Heart left ventricle (tissue), 16 donors: ENCODE results near the gene DPM2. TPM values are rescaled to one million over a fixed set of nuclear protein-coding genes. Genes with fewer than 3 reads are reported as not detected.

Experiments used
- ATAC-seq, 4 donors: fragments of 200-7000 bp; cut with Tn5 transposase; one replicate each; pipeline ENCODE4 v1.9.1; 2020 to 2022; ENCODE audit warnings: moderate library complexity in 4 of 4, mild to moderate bottlenecking in 3 of 4, moderate number of reproducible peaks in 1 of 4
- DNase-seq, 5 donors: peaks; one replicate each; pipeline ENCODE4 v3.0.0-alpha.2; 2020
- H3K27ac ChIP-seq, 12 donors: fragments of 200-600 bp; sonication (generic) in 4 of 12; one replicate each; pipeline versions ENCODE4 v1.5.0 to v1.8.0; 2016 to 2022; ENCODE audit warnings: mild to moderate bottlenecking in 2 of 12
- H3K27me3 ChIP-seq, 9 donors: fragments of 200-600 bp; sonication (generic) in 2 of 9; one replicate each; pipeline versions ENCODE4 v1.5.1 to v1.8.0; 2016 to 2022; ENCODE audit warnings: mild to moderate bottlenecking in 3 of 9
- H3K36me3 ChIP-seq, 9 donors: fragments of 200-600 bp; sonication (generic) in 2 of 9; one replicate each; pipeline versions ENCODE4 v1.5.0 to v1.8.0; 2018 to 2022; ENCODE audit warnings: mild to moderate bottlenecking in 2 of 9
- H3K4me1 ChIP-seq, 12 donors: fragments of 200-600 bp; sonication (generic) in 4 of 12; one replicate each; pipeline versions ENCODE4 v1.5.0 to v1.8.0; 2016 to 2022; ENCODE audit warnings: mild to moderate bottlenecking in 3 of 12
- H3K4me3 ChIP-seq, 12 donors: fragments of 200-600 bp; sonication (generic) in 4 of 12; one replicate each; pipeline versions ENCODE4 v1.5.0 to v1.8.0; 2017 to 2022; ENCODE audit warnings: mild to moderate bottlenecking in 9 of 12, moderate library complexity in 4 of 12
- H3K9me3 ChIP-seq, 12 donors: fragments of 200-600 bp; sonication (generic) in 4 of 12; one replicate each; pipeline versions ENCODE4 v1.5.0 to v1.8.0; 2016 to 2022; ENCODE audit warnings: mild to moderate bottlenecking in 1 of 12
- POLR2A ChIP-seq, 2 donors: fragments of 450-650 bp; IDR thresholded peaks; one replicate each; pipeline ENCODE4 v1.6.1; 2017; ENCODE audit warnings: antibody characterized with exemption in 2 of 2, mild to moderate bottlenecking in 2 of 2, moderate library complexity in 2 of 2
- WGBS, 4 donors: extraction: QIAGEN DNeasy Blood & Tissue Kit in 2 of 4; methylation state at CpG; one replicate each; pipeline versions ENCODE4 v1.1.5 to v1.1.7; 2013 to 2018; 5-methylcytosine and 5-hydroxymethylcytosine counted together
- intact Hi-C, 10 donors: fragments of 100-400 bp; cut with DNase I; formaldehyde crosslinking; loops; one replicate each; pipeline versions ENCODE4 v1.11.1 to v1.14.2; 2022
- polyA plus RNA-seq, 2 donors: library from polyadenylated mRNA; stranded (reverse); fragments of 200-250 nt; gene quantifications; one replicate each; pipeline ENCODE4 v1.2.3, GENCODE V29; 2013
- total RNA-seq, 9 donors: library from RNA; depleted of rRNA in 2 of 9; stranded (reverse); fragments of >200 nt in 2 of 9; fragmentation: NEBNext Ultra II Directional in 3 of 9; extraction: Animal tissue kit (Norgen Biotek cat#: 25700) in 3 of 9; gene quantifications; one replicate each; pipeline versions ENCODE4 v1.1.0 to v1.2.4, GENCODE V29; 2016 to 2023
- TF ChIP-seq, protein P1 (sequence below), 12 donors: fragments of 200-600 bp; sonication (generic) in 4 of 12; IDR thresholded peaks; one replicate each; pipeline versions ENCODE4 v1.5.0 to v1.8.0; 2018 to 2022; ENCODE audit warnings: antibody characterized with exemption in 12 of 12, mild to moderate bottlenecking in 5 of 12
- donor health status: ischemic (EF 13 %, LVEDD 7.1; RV severe dilation, severe dysfunction).
- donor health status: healthy with polysubstance abuse.
- donor health status: DM: no; HTN: yes; CAD: no.
- donor health status: DM: no; HTN: no; CAD: no.
- donor health status: ischemic (EF 25% LVEDD 6.9; RV normal size, moderate dysfunction).
- donor health status: ischemic (EF 25% LVEDD 5.7; RV mildly dilated, moderate dysfunction).
- donor health status: healthy.
- donor health status: DM: yes; HTN: yes; CAD: no.
- donor health status: ischemic (EF 35%, LVEDD 5.7; RV mildly dilated, moderate dysfunction).
- donor health status: nonischemic (EF 11% LVEDD 7.7; RV severe dilation, severe dysfunction).
- donor health status: DM: yes; HTN: yes; CAD: no.
- donor health status: PGD.
- donor health status: ischemic (EF 29% LVEDD 5.4; RV normal size, mild dysfunction).
- donor health status: nonischemic (EF 23%, LVEDD 6.1; RV moderate dilation, normal function).

Gene DPM2
- total and polyA plus RNA-seq, 11 donors = 7.2 to 31.7 (median 13.5) TPM

- H3K27me3 ChIP-seq = no peaks in the 10 kb centered on the region
- intact Hi-C loops = no loop called here
- TF ChIP-seq, protein P1, sequence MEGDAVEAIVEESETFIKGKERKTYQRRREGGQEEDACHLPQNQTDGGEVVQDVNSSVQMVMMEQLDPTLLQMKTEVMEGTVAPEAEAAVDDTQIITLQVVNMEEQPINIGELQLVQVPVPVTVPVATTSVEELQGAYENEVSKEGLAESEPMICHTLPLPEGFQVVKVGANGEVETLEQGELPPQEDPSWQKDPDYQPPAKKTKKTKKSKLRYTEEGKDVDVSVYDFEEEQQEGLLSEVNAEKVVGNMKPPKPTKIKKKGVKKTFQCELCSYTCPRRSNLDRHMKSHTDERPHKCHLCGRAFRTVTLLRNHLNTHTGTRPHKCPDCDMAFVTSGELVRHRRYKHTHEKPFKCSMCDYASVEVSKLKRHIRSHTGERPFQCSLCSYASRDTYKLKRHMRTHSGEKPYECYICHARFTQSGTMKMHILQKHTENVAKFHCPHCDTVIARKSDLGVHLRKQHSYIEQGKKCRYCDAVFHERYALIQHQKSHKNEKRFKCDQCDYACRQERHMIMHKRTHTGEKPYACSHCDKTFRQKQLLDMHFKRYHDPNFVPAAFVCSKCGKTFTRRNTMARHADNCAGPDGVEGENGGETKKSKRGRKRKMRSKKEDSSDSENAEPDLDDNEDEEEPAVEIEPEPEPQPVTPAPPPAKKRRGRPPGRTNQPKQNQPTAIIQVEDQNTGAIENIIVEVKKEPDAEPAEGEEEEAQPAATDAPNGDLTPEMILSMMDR (IDR thresholded peaks at IDR 0.05) = no peak
- no peak for TF ChIP-seq POLR2A (IDR thresholded peaks at IDR 0.05)
- WGBS, 4 donors = 87 to 91% (median 88%) methylated on average over 32 to 35 of the region's 35 CpGs
- H3K4me3 ChIP-seq = no peak overlapping the region
- ATAC-seq = no peak
- no peaks in the 10 kb centered on the region for H3K9me3 ChIP-seq
- H3K4me1 ChIP-seq = peaks cover 9 to 45% (median 34%) of the 10 kb centered on the region in 12 donors
- no peak overlapping the region for H3K27ac ChIP-seq
- peak in 1 of 5 donors; percentile 31 for DNase-seq
- peaks cover 0 to 51% (median 46%) of the 10 kb centered on the region in 9 donors for H3K36me3 ChIP-seq
Measured at GRCh38 chr9:127907867-127908659, 29.6 kb downstream of the DPM2 start.

- ATAC-seq (no peak), DNase-seq (peak in 1 of 5 donors; percentile 26)
- peaks cover 9 to 56% (median 36%) of the 10 kb centered on the region in 12 donors for H3K4me1 ChIP-seq
- peaks cover 0 to 28% (median 26%) of the 10 kb centered on the region in 9 donors for H3K36me3 ChIP-seq
- no peaks in the 10 kb centered on the region for H3K27me3 ChIP-seq
- WGBS, 4 donors = 89 to 93% (median 92%) methylated on average over 12 of the region's 12 CpGs
- intact Hi-C loops = no loop called here
- TF ChIP-seq, protein P1 (IDR thresholded peaks at IDR 0.05) = no peak
- TF ChIP-seq POLR2A (IDR thresholded peaks at IDR 0.05) = no peak
- peak overlapping the region in 2 of 12 donors; percentile 28 to 51 for H3K4me3 ChIP-seq
- no peaks in the 10 kb centered on the region for H3K9me3 ChIP-seq
- H3K27ac ChIP-seq = peak overlapping the region in 10 of 12 donors; percentile 32 to 93 (median 82)
Measured at GRCh38 chr9:127905788-127906191, 31.9 kb downstream of the DPM2 start.

- H3K9me3 ChIP-seq = no peaks in the 10 kb centered on the region
- peak overlapping the region; percentile 67 to 93 (median 81) for H3K27ac ChIP-seq
- H3K4me1 ChIP-seq = peaks cover 9 to 56% (median 36%) of the 10 kb centered on the region in 12 donors
- WGBS, 4 donors = 63 to 88% (median 70%) methylated on average over 3 to 5 of the region's 5 CpGs
- DNase-seq = peak in 1 of 5 donors; percentile 29
- intact Hi-C loops = no loop called here
- ATAC-seq = peak in 3 of 4 donors; percentile 2 to 4 (median 2)
- peak overlapping the region in 3 of 12 donors; percentile 16 to 51 (median 28) for H3K4me3 ChIP-seq
- peaks cover 0 to 24% (median 19%) of the 10 kb centered on the region in 9 donors for H3K36me3 ChIP-seq
- no peaks in the 10 kb centered on the region for H3K27me3 ChIP-seq
- TF ChIP-seq, protein P1 (IDR thresholded peaks at IDR 0.05) = no peak
- no peak for TF ChIP-seq POLR2A (IDR thresholded peaks at IDR 0.05)
Measured at GRCh38 chr9:127905004-127905728, 32.5 kb downstream of the DPM2 start.

DNA sequence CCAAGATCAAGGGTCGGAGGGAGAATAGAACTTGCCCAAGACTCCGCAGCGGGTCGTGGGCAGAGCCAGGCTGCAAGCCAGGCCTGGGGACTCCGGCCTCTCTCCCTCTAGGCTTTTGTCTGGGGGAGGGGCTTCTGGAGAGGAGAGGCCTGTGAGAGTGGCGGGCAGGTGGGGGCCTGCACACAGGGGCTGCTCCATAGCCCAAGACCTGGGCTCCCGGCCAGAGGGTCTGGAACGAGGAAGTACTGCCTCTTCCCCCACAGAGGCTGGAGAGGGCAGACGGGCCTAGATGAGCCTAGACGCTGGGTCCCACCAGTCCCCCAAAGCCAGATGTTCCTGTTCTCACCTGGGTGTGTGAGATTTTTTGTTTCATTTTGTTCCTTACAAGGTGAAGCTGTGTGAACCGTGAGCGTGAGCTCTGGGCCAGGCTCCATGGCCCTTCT is 33.1 kb downstream of the DPM2 start:
- intact Hi-C loops = no loop called here

More for the DNA sequence above, 33.1 kb downstream of the DPM2 start:
- no peaks in the 10 kb centered on the region for H3K27me3 ChIP-seq
- peaks cover 0 to 18% (median 13%) of the 10 kb centered on the region in 9 donors for H3K36me3 ChIP-seq
- H3K9me3 ChIP-seq = no peaks in the 10 kb centered on the region
- peak in 3 of 4 donors; percentile 5 to 34 (median 18) for ATAC-seq
- H3K27ac ChIP-seq = peak overlapping the region; percentile 67 to 93 (median 81)
- H3K4me1 ChIP-seq = peaks cover 9 to 62% (median 42%) of the 10 kb centered on the region in 12 donors
- DNase-seq = peak in 1 of 5 donors; percentile 66
- peak overlapping the region in 3 of 12 donors; percentile 16 to 51 (median 28) for H3K4me3 ChIP-seq
- TF ChIP-seq POLR2A (IDR thresholded peaks at IDR 0.05) = no peak
- TF ChIP-seq, protein P1 (IDR thresholded peaks at IDR 0.05) = no peak
- 36 to 51% (median 43%) methylated on average over 10 to 12 of the region's 12 CpGs for WGBS, 4 donors
